HG03457 (cell line): ENCODE results near the gene DENND5A.
"Not testable (repeated sequence)": the region's sequence is repeated elsewhere in the genome, so short reads cannot be mapped to it uniquely, and the experiment has no call there.

Source experiments
- ATAC-seq: cut with Tn5 transposase; IDR thresholded peaks from one replicate; pipeline ENCODE4 v1.9.1; 2021; ENCODE audit warnings: moderate number of reproducible peaks; ENCODE audit not compliant: unreplicated experiment

Gene DENND5A

DNA sequence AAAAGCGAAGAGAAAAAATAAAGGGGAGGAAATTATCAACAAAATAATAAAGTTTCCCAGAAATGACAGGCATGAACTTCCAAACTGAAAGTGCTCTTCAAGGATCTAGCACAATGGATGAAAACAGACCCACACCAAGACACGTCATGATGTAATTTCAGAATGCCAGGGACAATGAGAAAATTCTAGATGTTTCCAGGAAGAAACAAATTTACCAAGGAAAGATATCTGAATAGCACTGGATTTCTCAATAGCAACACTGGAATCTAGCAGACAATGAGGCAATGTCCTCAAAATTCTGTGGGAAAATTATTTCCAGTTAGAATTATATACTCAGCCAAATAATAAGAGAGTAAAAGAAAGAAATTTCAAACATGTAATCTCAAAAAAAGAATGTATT lies 46.0 kb downstream of the DENND5A start:
- no peak for ATAC-seq

GRCh38 chr11:9214765-9215164 lies 50.4 kb downstream of the DENND5A start:
- no peak for ATAC-seq

- ATAC-seq = no peak
Observed at GRCh38 chr11:9211322-9211721, 53.8 kb downstream of the DENND5A start.

DNA sequence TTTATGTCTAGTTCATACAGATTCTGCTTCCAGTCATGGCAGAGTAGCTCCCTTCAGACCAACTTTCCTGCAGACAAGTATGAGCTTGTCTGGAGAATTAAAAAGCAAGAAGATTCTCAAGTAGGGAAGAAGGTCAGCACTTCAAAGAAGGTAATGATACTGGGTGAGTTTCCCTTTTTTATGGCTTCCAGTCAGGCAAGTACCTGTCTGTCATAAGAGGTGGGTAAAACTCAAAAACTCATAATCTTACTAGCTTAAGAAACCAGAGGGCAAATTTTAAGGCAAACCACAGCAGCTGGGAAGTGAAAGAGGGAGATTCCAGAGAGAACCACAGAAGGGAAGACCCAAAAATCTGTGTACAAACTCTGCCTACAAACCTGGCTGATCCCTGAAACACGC lies 54.2 kb downstream of the DENND5A start:
- ATAC-seq = no peak

DNA sequence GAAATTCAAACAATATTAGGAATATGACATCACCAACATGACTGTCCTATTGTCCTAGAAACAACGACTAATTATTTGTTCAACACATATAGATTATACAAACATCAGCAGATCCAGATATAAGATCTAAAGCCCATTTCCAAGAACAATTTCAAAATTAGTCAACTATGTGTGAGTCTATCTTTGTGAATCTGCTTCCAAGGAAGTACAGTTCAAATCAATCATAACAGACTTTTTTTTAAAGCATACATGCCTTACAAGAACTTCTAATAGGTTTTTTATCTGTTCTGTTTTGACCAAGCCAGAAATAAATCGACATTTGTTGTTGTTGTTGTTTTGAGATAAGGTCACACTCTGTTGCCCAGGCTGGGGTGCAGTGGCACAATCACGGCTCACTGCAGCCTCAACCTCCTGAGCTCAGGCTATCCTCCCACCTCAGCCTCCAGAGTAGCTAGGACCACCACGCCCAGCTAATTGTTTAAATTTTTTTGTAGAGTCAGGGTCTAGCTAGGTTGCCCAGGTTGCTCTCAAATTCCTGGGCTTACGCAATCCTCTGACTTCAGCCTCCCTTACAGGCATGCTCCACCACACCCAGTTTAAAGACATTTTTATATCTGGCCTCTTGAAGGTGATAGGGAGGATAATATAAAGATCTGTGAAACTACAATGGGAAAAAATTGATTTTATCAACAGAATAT lies 54.8 kb downstream of the DENND5A start:
- no peak for ATAC-seq

DNA sequence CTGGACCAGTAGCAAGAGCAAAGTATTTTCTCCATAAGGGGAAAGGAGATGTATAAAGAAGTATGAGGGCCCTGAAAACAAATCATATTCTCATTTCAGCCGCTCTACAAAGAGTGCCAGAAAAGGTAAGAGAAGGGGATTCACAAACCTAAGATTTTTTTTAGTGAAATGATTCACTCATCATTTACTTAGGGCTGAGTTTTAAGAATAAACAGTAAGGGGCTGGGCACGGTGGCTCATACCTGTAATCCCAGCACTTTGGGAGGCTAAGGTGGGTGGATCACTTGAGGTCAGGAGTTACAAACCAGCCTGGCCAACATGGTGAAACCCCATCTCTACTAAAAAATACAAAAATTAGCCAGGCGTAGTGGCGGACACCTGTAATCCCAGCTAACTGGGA lies 55.5 kb downstream of the DENND5A start:
- ATAC-seq = not testable (repeated sequence)

DNA sequence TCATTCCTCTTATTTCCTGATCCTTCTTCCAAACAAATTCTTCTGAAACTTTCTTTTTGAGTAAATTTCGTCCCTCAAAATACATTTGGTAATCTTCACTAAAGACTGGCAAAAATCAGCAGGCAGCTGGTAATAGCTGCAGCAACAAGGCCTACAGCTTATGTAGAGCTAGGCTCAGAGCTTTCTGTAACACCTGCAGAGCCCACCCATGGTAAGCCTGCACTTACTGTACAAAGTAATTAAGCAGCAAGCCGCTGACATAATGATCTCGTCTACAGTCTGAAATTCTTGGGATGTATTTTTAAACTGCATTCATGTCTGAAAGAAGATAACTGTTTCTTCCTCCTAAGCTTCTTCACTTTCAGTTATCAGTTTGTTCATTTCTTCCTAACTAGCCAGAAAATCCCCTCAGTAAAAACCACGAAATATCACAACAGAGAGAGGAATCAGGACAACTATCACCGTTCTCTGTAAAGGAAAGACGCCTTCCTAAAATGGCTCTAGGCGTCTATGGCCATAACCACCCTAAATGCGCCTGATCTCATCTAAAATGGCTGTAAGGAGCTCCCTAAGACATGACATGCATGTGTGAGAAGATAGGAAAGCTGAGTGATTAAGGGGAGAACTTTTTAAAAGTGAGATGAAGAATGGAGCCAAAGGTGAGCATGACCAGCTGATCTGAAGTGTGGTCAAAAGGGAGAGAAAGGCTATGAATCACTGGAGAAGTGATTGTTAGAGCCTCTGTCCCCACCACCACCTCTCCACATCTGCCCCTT lies 56.2 kb downstream of the DENND5A start:
- no peak for ATAC-seq

DNA sequence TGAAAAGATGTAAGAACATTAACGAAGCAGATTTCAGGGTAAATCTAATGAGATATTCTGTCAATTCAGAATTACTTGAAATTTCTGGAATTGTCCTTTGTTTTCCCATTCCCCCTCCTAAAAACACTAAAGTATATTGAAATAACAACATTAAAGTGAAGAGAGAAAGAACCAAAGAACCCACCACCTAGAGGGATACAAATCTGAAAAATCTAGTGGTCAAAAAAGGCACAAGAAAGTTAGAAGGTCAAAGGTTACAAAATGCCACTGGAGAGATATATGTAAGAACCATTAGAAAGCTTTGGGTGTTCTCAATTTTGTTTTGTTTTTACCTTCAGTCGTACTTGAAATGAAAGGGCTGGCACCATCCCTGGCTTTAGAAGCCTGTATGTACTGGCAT lies 57.9 kb downstream of the DENND5A start:
- no peak for ATAC-seq

DNA sequence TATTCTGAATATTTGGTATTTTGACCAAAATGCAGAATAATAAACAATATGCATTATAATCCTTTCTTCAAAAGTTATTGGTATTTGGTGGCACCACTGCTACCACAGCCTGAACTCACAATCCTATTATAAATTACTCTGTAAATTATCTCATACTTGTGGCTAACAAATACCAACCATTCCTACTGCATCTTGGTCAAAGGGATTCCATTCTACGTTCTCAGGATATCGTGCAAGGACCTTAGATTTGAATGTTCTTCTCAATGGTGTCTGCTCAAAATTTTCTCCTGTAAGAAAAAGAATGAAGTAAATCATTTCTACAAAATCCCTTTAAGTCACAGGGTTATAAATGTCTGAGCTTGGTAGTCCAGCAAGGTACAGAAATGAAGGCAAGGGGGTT lies 58.7 kb downstream of the DENND5A start:
- no peak for ATAC-seq

GRCh38 chr11:9203691-9204311 lies 61.3 kb downstream of the DENND5A start:
- ATAC-seq = no peak

- no peak for ATAC-seq
Observed at GRCh38 chr11:9201372-9202162, 63.6 kb downstream of the DENND5A start.

GRCh38 chr11:9200471-9200870 lies 64.7 kb downstream of the DENND5A start:
- no peak for ATAC-seq

GRCh38 chr11:9193316-9193715 lies 71.8 kb downstream of the DENND5A start:
- ATAC-seq = no peak

DNA sequence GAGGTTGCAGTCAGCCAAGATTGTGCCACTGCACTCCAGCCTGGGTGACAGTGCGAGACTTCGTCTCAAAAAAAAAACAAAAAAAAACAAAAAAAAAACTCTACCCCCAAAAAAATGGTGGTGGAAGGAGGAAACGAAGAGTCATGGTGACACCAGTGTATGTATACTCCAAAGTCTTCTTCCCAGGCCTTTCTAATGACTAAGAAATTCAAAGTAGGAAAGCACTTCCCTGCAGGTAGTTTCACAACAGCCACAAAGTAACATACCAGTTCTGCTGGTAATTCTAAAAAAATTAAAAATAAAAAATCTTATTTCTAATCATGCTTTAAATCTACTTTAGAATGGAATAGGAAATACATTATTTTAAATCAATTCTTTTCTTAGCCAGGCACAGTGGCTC lies 72.6 kb downstream of the DENND5A start:
- no peak for ATAC-seq

- ATAC-seq = not testable (repeated sequence)
Observed at GRCh38 chr11:9190326-9191016, 74.7 kb downstream of the DENND5A start.

- ATAC-seq = not testable (repeated sequence)
Observed at GRCh38 chr11:9188860-9189259, 76.3 kb downstream of the DENND5A start.

GRCh38 chr11:9187616-9188015 lies 77.5 kb downstream of the DENND5A start:
- no peak for ATAC-seq

- no peak for ATAC-seq
Observed at GRCh38 chr11:9184516-9184915, 80.6 kb downstream of the DENND5A start.

GRCh38 chr11:9182180-9182871 lies 82.8 kb downstream of the DENND5A start:
- ATAC-seq = no peak

DNA sequence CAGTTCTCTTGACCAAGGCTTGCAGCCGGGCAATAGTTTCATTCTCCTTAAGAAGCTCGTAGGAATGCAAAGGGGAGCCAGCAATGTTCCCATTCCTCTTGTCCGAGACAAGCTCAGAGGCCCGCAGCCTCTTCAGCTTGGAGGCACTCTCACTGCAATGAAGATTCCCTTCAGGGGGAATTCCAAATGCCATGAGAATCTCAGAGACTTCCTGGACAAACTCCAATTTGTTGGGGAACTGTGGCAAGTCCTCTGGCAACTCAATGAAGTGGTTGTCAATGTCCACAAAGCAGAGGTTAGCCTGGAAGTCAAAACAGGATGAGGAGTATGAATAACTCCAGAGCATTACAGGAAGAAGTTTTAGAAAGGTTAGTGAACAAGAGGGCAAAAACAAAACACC lies 84.4 kb downstream of the DENND5A start:
- no peak for ATAC-seq
